NB4 (cell line): Measurements from ENCODE around the gene AMPD3.

Experiments
- DNase-seq: peaks from one replicate; pipeline ENCODE4 v3.0.0; 2010; ENCODE audit warnings: low read depth
- H3K4me3 ChIP-seq: one replicate; pipeline ENCODE4 v1.5.1; 2011; ENCODE audit warnings: mild to moderate bottlenecking, low read depth, low read length, moderate library complexity
- MAX ChIP-seq: IDR thresholded peaks from 2 replicates; pipeline ENCODE4 v1.6.1; 2011; ENCODE audit warnings: low read depth, low read length
- MYC ChIP-seq: IDR thresholded peaks from 2 replicates; pipeline ENCODE4 v1.6.1; 2011; ENCODE audit warnings: low read depth, low read length
- POLR2A ChIP-seq: IDR thresholded peaks from 2 replicates; pipeline ENCODE4 v1.6.1; 2011; ENCODE audit warnings: mild to moderate bottlenecking; ENCODE audit not compliant: insufficient read length; ENCODE audit errors: extremely low read depth
- TF ChIP-seq, protein P1 (sequence below): IDR thresholded peaks from one replicate; pipeline ENCODE4 v1.5.1; 2012; ENCODE audit warnings: low read depth, low read length

AMPD3 gene

GRCh38 chr11:10418259-10418949 lies 36.7 kb upstream of the AMPD3 start:
- TF ChIP-seq, protein P1, sequence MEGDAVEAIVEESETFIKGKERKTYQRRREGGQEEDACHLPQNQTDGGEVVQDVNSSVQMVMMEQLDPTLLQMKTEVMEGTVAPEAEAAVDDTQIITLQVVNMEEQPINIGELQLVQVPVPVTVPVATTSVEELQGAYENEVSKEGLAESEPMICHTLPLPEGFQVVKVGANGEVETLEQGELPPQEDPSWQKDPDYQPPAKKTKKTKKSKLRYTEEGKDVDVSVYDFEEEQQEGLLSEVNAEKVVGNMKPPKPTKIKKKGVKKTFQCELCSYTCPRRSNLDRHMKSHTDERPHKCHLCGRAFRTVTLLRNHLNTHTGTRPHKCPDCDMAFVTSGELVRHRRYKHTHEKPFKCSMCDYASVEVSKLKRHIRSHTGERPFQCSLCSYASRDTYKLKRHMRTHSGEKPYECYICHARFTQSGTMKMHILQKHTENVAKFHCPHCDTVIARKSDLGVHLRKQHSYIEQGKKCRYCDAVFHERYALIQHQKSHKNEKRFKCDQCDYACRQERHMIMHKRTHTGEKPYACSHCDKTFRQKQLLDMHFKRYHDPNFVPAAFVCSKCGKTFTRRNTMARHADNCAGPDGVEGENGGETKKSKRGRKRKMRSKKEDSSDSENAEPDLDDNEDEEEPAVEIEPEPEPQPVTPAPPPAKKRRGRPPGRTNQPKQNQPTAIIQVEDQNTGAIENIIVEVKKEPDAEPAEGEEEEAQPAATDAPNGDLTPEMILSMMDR: no peak
- TF ChIP-seq MAX (no peak), MYC (no peak), POLR2A (no peak)
- DNase-seq: peak; percentile 67
- peak overlapping the region; percentile 42 for H3K4me3 ChIP-seq

DNA sequence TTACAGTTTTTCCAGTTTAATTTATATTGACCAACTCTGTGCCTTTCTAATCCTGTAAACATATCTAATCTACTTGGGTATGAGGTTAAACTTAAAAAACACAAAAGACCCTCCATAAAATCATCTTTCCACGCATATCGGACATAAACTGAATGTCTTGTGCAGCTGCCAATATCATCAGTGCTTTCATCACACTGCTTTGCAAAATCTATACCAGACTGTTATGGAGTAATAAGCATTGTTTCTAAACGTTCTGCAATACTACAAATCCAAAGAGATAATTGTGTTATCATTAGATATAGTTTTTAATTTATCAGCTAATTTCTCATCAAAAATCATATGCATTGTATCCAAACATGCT lies 36.1 kb upstream of the AMPD3 start:
- TF ChIP-seq MYC (no peak), POLR2A (no peak), MAX (no peak)
- TF ChIP-seq, protein P1: no peak
- DNase-seq: peak; percentile 59
- peak overlapping the region; percentile 42 for H3K4me3 ChIP-seq

- no peak for DNase-seq
- H3K4me3 ChIP-seq: no peak overlapping the region
- TF ChIP-seq POLR2A (no peak), MAX (no peak), MYC (no peak)
- TF ChIP-seq, protein P1: no peak
Observed at GRCh38 chr11:10426475-10426874, 28.6 kb upstream of the AMPD3 start.

DNA sequence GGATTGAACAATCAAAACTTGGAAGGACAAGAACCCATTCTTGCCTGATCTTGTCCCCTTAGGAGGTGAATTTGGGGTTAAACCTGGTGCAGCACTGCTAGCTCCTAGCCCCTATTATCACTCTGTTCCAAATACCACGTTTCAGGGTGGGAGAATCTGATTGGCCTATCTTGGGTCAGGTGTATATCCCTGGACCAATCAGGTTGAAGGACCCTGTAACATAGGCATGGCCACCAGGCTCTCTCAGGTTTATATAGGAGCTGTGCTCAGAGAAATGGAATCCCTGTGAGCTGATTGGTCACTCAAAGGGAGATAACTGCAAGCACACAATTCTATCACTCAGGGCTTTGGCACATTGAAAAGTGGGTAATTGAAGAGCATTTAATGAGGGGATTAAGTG lies 26.6 kb upstream of the AMPD3 start:
- TF ChIP-seq MAX (no peak), POLR2A (no peak), MYC (no peak)
- TF ChIP-seq, protein P1: no peak

DNA sequence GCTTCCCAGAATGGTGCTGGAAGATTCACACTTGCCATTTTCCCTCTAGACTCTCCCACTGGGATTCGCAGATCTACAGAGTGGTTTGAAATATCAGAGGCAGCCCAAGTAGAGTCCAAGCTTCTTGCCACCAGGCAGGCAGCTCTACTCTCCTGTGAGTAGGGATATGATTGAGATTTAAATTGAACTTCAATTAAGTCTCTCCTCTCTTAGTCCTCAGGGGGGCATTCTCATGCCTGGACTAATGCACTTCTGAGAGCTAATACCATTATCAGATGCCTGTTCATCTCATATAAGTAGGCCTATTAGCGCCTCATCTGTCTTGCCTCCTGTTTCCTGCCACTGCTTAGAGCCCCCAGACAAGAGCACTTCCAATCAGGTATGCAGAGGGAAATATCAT lies 25.5 kb upstream of the AMPD3 start:
- H3K4me3 ChIP-seq: no peak overlapping the region
- TF ChIP-seq POLR2A (no peak), MYC (no peak), MAX (no peak)
- TF ChIP-seq, protein P1: no peak
- no peak for DNase-seq

More for the DNA sequence above, 26.6 kb upstream of the AMPD3 start:
- no peak for DNase-seq
- H3K4me3 ChIP-seq: no peak overlapping the region

- TF ChIP-seq POLR2A (no peak), MAX (no peak), MYC (no peak)
- TF ChIP-seq, protein P1: no peak
- DNase-seq: no peak
Observed at GRCh38 chr11:10432493-10432892, 22.6 kb upstream of the AMPD3 start.

More at GRCh38 chr11:10432493-10432892, 22.6 kb upstream of the AMPD3 start:
- no peak overlapping the region for H3K4me3 ChIP-seq
